GM19023 (cell line): ENCODE data around the gene ATP7A.
"Not testable (repeated sequence)": the region's sequence is repeated elsewhere in the genome, so short reads cannot be mapped to it uniquely, and the experiment has no call there.

Experiments
- ATAC-seq: cut with Tn5 transposase; IDR thresholded peaks from one replicate; pipeline ENCODE4 v1.9.1; 2021; ENCODE audit warnings: mild to moderate bottlenecking, moderate library complexity; ENCODE audit not compliant: unreplicated experiment

Gene ATP7A

DNA sequence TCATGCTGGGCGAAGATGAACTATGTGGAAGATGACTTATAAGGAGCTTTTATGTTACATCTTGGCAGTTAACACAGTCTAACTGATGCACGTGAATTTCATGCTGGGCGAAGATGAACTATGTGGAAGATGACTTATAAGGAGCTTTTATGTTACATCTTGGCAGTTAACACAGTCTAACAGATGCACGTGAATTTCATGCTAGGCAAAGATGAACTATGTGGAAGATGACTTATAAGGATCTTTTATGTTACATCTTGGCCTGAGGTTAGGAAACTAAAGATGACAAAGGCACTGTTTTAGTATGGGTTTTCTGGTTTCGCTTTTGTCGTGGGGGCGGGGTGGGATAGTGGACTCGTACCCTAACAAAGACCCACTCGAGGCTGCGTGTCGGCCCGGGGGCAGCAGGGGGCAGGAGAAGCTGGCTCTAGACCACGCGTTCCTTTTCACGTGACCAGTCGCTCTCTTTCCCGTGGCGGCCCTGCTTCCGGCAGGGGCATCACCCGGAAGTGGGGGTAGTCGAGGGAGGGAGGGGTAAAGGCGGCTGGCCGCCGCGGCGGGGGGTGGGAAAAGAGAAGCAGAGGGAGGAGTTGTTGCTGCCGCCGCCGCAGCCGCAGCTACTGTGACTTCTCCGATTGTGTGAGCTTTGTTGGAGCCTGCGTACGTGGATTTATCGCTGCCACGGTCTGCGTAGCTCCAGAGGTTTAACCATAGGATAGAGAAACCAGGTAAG, at the start of gene ATP7A:
TSS of gene ATP7A (plus strand) at position 586 of the 733 bp plus-strand sequence. CDS start 60,949 bp downstream, outside the sequence.
- peak; percentile 98 for ATAC-seq

DNA sequence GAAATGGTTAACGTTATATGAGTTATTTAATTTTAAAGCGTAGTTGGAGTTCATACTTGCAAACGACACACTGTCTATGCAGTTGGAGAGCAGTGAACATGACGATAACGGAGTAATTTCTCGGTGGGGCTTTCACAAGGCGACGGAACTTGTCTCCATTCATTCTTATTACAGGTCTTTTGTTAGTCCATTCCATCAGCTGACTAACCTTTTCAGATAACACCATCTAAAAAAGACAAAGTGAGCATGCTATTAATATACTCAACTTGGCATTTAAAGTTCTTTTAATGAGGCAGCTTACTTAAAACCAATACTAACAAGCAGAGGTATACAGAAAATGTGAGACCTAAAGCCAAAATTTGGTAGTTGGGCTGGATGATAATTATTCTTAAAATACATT, 35.1 kb upstream of the ATP7A start:
- no peak for ATAC-seq

DNA sequence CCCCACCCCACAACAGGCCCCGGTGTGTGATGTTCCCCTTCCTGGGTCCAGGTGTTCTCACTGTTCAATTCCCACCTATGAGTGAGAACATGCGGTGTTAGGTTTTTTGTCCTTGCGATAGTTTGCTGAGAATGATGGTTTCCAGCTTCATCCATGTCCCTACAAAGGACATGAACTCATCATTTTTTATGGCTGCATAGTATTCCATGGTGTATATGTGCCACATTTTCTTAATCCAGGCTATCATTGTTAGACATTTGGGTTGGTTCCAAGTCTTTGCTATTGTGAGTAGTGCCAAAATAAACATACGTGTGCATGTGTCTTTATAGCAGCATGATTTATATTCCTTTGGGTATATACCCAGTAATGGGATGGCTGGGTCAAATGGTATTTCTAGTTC, 29.1 kb upstream of the ATP7A start:
- not testable (repeated sequence) for ATAC-seq

DNA sequence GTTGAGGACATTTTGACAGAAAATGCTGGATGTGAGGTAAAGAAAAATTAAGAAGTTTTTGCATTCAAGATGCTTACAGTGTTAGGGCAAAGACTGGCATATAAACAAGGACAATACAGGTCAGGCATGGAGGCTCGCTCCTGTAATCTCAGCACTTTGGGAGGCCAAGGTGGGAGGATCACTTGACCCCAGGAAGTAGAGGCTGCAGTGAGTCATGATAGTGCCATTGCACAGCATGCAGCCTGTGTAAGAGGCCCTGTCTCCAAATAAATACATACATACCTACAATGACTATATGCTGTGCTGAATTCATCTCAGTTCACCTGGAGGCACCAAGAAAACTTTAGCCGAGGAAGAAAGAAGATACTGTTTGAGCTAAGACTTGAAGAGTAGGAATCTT, 17.6 kb upstream of the ATP7A start:
- ATAC-seq = no peak

DNA sequence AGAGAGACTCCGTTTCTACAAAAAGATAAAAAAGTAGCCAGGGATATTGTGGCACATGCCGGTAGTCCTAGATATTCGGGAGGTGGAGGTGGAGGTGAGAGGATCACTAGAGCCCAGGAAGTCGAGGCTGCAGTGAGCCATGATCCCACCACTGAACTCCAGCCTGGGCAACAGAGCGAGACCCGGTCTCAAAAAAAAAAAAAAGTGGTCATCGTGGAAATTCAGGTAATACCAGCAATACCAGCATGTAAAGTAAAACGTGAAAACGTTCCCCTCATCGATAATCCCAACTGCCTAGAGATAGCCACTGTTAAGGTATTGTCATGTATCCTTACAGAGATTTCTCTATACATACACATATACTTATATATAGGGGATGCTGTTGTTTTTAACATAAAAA, 16.8 kb upstream of the ATP7A start:
- ATAC-seq = no peak

DNA sequence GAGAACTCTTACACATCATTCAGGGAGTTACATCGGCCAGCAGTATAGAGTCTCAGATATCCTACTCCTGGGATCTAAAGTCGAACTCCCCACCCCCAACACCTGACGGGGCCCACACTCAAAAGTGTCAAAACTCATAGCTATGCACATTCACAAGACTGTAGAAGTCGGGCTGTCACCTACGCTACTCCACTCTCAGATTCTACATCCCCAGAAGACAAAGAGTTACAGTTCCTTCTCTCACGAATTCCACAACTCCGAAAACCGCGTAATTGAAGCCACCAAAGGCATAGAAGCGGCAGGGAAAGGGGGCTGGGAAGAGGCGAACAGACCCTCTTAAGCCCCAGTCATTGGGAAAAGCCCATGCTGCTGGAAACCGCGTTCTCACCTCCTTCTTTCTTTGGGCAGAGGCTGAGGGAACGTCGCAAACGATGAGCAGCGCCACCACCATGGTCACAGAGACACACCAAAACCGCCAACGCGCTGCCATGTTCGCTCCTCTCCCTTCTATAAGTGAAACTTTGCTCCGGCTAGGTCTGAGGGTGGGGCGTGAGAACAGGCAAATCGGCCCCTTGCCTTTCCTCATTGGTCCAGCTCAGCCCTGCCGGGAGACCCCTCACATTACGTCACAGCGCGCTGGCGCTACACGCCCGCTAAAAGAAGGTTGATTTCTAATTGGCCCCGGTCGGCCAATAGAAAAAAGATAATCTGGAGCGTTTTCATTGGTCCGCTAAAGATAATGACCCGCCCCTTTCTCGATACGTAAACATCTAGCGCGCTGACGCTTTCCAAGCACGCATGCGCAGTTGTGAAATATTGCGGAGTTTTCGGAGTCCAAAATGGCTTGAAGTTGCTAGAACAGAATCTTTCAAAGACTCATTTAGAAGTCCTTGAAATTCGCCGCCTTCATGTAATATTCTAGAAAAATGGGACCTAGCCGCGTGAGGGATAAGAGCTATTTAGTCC, 15.3 kb upstream of the ATP7A start, which contains the start of gene MAGT1:
TSS of gene MAGT1 (minus strand) at position 515 of the 966 bp plus-strand sequence. CDS start at position 490, 25 bp downstream.
- peak; percentile 96 for ATAC-seq

DNA sequence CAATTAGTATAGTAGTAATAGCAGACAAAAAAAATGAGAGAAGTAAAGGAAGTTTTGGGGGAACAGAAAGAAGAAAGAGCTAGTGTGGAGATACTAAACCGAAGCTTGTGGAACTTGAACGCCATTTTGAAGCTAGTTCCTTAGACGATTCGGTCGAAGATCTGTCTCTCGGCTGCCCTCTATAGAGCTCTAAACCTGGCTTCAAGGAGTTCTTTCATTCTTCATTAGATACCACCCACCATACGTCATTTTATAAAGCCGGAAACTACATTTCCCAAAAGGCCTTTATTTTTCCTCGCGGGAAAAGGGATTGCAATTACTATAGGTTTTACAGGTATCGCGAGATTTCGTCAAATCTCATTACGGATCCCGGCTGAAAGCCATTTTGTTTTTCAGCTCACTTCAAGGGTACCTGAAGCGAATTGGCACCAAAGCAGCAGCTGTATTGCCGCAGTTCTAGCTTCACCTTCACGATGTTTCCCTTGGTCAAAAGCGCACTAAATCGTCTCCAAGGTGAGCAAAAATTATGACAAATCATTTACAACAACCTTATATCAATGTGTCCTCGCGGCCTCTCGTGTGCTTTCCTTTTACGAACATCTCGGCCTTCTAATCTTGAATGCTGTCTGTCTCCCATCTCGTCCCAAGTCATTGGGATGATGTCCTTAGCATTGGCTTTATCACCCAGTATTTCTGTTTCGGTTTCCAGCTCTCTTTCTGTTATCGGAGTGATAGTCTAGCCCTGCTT, 11.2 kb upstream of the ATP7A start, which contains the start of gene COX7B:
TSS of gene COX7B (plus strand) at position 388 of the 748 bp plus-strand sequence. CDS start at position 474, 86 bp downstream.
- ATAC-seq = peak; percentile 48

DNA sequence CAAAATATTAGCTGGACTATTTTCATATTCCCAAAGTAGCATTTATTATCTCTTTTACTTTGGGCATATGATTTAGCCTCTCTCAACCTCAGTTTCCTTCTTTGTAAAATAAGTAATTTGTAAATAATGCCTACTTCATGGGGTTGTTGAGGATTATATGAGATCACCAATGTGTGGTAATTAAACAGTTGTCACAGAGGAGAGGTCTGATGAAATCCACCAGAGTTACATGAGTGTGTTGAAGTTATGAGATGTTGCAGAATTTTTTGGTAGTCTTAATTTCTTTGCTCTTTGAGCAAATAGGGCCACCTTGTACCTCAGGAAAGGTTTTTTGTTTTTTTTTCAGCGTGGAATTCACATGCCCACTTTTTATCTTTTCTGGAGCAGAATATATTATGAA, 9.8 kb upstream of the ATP7A start:
- ATAC-seq = no peak

DNA sequence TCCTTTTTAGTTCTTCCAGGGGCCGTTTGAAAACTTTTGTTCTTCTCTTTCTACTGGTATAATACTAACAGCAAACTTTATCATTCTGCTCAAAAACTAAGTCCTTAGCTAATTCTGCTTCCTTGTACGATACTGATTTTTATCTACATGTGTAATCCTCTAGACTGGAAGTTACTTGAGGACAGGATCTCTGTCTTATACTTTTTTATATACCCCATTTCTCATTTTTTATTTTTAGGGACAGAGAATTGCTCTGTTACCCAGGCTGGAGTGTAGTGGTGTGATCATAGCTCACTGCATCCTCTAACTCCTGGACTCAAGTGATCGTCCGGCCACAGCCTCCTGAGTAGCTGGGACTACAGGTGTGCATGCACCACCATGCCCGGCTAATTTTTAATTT, 9.0 kb upstream of the ATP7A start:
- no peak for ATAC-seq

DNA sequence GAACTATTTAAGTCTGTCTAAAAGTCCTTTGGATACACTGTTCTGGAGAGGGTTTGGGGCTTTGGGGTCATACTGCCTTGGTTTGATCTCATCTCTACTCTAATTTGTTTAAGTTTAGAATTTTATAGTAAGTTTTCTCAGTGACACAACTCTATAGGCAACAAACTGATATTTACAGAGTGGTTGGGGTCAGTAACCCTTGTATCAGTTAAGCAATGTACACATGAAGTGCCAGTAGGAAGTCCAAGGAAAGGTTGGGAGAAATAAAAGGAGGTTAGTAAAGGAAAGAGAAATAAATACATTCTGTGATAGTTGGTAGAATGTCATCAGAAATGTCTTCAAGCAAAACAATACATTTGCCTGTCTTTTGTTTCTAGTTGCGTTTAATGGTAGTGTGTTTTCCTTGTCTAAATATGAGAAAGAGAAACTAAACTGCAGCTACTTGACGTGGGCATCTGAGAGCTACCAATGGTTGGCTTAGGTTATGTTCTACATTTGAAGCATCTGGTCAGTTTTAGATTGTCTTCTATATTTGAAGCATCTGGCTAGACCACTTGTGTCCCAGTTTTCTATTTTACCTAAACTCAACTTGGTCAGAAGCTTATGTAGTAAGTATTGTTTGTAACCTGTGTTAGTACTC, 6.9 kb downstream of the ATP7A start:
- ATAC-seq = no peak

DNA sequence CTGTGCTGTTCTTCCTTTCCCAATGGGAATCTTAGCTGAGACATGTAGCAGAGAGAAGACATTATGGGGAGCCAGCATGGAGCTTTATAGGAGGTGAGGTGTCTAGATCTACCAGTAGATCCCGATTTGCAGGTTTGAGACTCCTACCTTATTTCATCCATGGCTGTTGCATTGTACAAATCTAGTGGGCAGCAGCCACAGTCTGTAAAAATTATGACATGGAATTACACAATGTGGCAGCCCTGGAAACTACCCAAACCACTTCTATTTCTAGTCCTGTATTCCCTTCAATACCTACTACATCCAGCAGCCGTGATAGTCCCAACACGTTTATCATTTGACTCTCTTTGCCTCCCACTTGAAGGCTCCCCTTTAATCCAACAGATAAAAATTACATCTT, 8.1 kb downstream of the ATP7A start:
- no peak for ATAC-seq

DNA sequence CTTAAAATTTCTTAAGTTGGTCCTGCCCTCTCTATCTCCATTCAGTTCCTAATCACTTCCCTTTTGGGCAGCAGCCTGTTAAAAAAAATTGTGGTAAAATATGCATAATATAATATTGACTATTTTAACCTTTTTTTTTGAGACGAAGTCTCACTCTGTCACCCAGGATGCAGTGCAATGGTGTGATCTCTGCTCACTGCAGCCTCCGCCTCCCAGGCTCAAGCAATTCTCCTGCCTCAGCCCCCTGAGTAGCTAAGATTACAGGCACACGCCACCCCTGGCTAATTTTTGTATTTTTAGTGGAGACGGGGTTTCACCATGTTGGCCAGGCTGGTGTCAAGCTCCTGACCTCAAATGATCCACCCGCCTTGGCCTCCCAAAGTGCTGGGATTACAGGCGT, 8.9 kb downstream of the ATP7A start:
- ATAC-seq = not testable (repeated sequence)

DNA sequence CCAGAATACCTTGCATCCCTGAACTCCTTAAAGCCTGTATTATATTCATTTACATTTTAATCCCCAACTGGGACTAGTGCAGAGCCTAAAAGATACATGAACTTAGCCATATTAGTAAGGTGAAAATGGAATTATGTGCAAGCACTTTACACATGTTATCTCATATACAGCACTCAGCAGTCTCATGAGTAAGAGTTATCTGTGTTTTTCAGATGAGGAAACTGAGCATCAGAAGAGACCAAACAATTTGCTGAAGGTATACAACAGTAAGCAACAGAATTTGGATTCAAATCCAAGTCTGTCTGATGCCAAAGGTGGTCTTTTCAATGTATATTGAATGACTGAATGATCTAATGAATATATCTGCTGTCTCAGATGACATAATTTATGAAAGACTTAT, 12.3 kb downstream of the ATP7A start:
- no peak for ATAC-seq

DNA sequence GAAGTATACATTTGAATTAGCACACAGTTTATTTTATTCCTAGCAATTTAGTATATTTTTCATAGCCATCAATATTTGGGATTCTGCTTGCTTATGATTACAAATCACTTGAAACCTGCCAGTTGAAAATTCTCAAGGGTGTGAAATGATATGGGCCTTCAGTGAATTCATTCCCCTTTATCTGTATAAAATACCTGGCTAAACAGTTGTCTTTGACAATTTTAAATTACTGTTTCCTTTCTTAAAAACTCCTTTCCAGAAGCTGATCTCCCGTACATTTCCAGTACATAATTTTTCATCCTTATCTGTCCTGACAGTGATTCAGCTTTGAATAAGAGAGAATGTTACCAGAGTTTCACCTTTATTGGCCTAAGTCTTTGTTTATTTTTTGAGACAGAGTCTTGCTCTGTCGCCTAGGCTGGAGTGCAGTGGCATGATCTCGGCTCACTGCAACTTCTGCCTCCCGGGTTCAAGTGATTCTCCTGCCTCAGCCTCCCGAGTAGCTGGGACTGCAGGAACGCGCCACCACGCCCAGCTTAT, 13.9 kb downstream of the ATP7A start:
- ATAC-seq = no peak

DNA sequence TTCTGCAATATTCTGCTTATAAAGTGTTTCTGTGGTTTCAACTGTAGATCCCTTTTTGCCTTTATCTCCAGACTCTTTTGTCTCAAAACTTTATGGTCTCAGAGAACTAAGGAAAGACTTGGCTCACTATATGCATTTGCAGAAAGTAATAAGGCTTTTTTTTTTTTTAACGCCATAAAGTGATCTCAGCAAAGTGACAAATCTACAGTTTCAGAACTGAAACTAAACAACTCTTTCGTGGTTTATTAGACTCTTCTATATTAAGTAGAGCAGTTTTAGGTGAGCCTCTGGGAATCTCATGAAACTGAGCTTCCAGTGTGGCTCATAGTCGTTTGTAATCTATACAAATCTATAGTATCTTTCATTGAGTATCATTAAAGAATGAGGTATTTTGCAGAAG, 15.3 kb downstream of the ATP7A start:
- ATAC-seq = no peak

DNA sequence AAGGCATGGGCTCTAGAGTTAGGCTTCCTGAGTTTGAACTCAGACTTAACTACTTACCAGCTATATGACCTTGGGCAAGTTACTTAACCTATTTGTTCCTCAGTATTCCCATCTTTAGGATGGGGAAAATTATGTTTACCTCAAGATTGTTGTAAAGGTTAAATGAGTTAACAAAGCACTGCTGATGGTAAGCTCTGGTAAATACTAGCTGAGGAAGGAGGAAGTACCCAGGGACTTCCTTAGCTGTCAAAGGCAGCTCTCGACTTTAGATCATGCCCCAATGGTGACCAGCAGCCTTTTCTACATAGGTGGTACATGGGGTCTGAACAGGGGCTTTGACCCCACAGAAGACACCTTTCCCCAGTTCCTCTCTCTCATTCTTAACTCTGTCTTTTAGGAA, 20.1 kb downstream of the ATP7A start:
- ATAC-seq = no peak

DNA sequence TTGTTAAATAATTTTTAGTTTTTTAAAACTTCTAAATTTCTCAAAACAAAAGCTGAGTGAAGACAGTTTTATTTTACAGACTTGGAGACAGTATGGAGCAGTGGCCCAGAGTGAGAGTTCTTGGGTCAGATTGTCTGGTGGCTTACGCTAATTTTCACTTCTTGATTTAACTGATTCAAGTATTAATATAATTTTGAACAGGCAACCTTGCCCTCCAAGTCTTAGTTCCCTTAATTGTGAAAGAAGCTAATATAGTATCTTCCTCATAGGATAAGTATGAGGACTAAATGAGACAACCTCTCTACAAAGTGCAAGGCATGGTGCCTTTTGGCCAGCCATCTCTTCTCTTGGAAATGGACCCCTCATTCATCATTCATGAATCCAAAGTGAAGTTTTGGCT, 25.4 kb downstream of the ATP7A start:
- no peak for ATAC-seq

DNA sequence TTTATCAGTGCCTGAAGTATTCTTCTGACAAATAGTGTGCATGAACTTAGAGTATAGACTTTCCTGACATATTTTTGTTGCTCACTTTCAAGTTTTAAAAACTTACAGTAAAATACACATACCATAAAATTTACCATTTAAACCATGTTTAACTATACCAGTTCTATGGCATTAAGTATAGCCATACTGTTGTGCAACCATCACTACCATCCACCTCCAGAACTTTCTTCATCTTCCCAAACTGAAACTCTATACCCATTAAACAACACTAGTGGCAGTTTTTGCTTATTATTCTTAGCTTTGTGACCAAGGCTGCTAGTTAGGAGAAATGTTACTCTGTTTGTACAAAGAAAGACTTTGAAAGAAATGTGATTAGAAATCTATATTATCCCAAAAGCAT, 25.8 kb downstream of the ATP7A start:
- ATAC-seq = no peak

DNA sequence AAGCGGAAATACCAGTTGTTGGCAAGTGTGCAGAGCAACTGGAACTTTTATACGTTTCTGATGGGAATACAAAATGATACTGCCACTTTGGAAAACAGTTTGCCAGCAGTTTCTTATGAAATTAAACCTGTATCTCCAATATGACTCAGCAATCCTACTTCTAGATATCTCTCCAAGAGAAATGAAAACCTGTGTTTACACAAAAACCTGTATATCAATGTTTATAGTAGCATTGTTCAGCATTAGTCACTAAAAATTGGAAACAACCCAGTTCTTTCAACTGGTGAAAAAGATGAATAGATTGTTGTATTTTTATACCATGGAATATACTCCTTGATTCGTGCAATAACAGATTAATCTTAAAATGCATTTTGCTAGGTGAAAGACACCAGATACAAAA, 26.8 kb downstream of the ATP7A start:
- ATAC-seq = no peak

DNA sequence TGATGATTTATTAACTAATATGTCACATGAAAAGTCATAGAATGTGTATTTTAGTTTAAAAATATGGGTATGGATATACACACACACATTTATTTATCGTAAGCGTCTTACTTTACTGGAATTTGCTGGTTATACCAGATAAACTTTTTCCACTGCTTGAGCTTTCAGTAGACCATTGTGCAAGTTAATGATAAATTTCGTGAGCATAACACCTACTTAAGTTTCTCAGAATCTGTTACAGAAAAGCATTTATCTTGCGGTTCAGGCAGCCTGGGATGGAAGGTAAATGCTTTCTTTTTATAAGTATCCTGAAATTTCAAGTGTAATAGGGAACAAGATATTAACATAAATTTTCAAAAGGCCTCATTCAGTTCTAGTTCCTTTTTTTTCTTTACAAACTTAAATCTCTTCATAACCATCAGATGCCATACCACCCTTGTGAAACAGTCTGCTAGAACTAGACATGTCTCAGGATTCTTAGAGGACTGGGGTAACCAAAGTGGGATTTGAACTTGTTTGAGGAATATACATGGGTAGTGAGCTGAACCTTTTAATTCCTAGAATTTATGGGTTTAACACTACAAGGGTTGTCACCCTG, 27.7 kb downstream of the ATP7A start:
- ATAC-seq = no peak
